ENCODE data around the gene PHACTR2.
A peak's percentile ranks its signal among the peaks of the same experiment; 100 is the strongest.

Gene PHACTR2

DNA sequence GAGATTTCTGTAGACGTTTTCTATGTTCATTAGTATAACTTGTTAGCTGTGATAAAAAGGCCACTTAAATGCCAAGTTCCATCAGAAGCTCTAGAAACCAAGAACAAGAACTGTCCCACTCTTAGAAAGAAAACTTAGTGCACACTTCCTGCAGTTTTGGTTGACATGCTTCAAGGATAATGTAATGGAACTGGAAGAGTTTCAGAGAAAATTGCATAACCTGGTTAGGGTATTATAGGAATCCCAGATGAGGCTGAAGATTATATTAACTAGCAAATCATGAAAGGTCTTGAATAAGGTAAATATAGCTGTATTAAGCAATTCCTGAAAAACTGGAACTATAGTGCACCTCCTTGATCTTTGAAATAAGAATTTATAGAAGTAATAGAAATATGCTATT is 1.8 kb upstream of the PHACTR2 start:
- DNase-seq (ENCODE audit: low spot score) (no peak), ATAC-seq (ENCODE audit: low read depth) (peak; percentile 29; the same call in 2 of the 3 replicates)
- TF ChIP-seq, protein P1, sequence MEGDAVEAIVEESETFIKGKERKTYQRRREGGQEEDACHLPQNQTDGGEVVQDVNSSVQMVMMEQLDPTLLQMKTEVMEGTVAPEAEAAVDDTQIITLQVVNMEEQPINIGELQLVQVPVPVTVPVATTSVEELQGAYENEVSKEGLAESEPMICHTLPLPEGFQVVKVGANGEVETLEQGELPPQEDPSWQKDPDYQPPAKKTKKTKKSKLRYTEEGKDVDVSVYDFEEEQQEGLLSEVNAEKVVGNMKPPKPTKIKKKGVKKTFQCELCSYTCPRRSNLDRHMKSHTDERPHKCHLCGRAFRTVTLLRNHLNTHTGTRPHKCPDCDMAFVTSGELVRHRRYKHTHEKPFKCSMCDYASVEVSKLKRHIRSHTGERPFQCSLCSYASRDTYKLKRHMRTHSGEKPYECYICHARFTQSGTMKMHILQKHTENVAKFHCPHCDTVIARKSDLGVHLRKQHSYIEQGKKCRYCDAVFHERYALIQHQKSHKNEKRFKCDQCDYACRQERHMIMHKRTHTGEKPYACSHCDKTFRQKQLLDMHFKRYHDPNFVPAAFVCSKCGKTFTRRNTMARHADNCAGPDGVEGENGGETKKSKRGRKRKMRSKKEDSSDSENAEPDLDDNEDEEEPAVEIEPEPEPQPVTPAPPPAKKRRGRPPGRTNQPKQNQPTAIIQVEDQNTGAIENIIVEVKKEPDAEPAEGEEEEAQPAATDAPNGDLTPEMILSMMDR (IDR thresholded peaks at IDR 0.05; ENCODE audit: poor library complexity, severe bottlenecking): no peak
- Histone ChIP-seq H3K4me1 (ENCODE audit: insufficient read depth, poor library complexity, severe bottlenecking) (peaks cover 64% of the 10 kb centered on the region), H3K36me3 (ENCODE audit: low read depth) (no peaks in the 10 kb centered on the region), H3K4me3 (ENCODE audit: severe bottlenecking) (no peak overlapping the region), H3K9me3 (ENCODE audit: severe bottlenecking) (no peaks in the 10 kb centered on the region), H3K27ac (ENCODE audit: poor library complexity, severe bottlenecking) (peak overlapping the region; percentile 96), H3K27me3 (ENCODE audit: insufficient read depth, poor library complexity, severe bottlenecking) (no peaks in the 10 kb centered on the region)

GRCh38 chr6:143676437-143677045 is 1.2 kb upstream of the PHACTR2 start:
- TF ChIP-seq, protein P1 (IDR thresholded peaks at IDR 0.05; ENCODE audit: poor library complexity, severe bottlenecking): no peak
- no peaks in the 10 kb centered on the region for H3K27me3 ChIP-seq (ENCODE audit: insufficient read depth, poor library complexity, severe bottlenecking)
- H3K4me3 ChIP-seq (ENCODE audit: severe bottlenecking): no peak overlapping the region
- H3K9me3 ChIP-seq (ENCODE audit: severe bottlenecking): no peaks in the 10 kb centered on the region
- no peak for DNase-seq (ENCODE audit: low spot score)
- no peak for ATAC-seq (ENCODE audit: low read depth)
- H3K27ac ChIP-seq (ENCODE audit: poor library complexity, severe bottlenecking): peak overlapping the region; percentile 96
- H3K36me3 ChIP-seq (ENCODE audit: low read depth): no peaks in the 10 kb centered on the region
- H3K4me1 ChIP-seq (ENCODE audit: insufficient read depth, poor library complexity, severe bottlenecking): peaks cover 70% of the 10 kb centered on the region

DNA sequence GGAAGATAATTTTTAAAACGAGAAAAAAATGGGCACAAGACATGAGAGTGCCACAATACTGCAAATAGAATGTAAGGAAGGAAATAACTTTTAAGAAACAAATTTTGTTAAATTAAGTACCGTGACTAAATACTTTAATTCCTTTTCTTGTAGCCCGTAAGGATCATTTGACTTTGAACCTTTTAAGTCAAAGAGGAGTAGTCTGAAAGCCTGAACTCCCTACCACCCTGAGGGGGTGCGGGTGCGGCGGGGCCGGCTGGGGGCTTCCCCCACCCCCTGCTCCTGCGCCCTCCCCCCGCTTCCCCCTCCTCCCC is 231 bp upstream of the PHACTR2 start:
- Histone ChIP-seq H3K27ac (ENCODE audit: poor library complexity, severe bottlenecking) (peak overlapping the region; percentile 96), H3K4me1 (ENCODE audit: insufficient read depth, poor library complexity, severe bottlenecking) (peaks cover 68% of the 10 kb centered on the region)

GRCh38 chr6:143679041-143679440 is 1.3 kb downstream of the PHACTR2 start:
- no peaks in the 10 kb centered on the region for H3K36me3 ChIP-seq (ENCODE audit: low read depth)
- H3K27ac ChIP-seq (ENCODE audit: poor library complexity, severe bottlenecking): peak overlapping the region; percentile 96
- H3K9me3 ChIP-seq (ENCODE audit: severe bottlenecking): peaks cover 5% of the 10 kb centered on the region
- DNase-seq (ENCODE audit: low spot score) (no peak), ATAC-seq (ENCODE audit: low read depth) (no peak)
- TF ChIP-seq, protein P1 (IDR thresholded peaks at IDR 0.05; ENCODE audit: poor library complexity, severe bottlenecking): no peak
- no peaks in the 10 kb centered on the region for H3K27me3 ChIP-seq (ENCODE audit: insufficient read depth, poor library complexity, severe bottlenecking)
- peaks cover 56% of the 10 kb centered on the region for H3K4me1 ChIP-seq (ENCODE audit: insufficient read depth, poor library complexity, severe bottlenecking)
- H3K4me3 ChIP-seq (ENCODE audit: severe bottlenecking): peak overlapping the region; percentile 61

More for the DNA sequence above, 231 bp upstream of the PHACTR2 start:
- peak overlapping the region; percentile 61 for H3K4me3 ChIP-seq (ENCODE audit: severe bottlenecking)
- H3K27me3 ChIP-seq (ENCODE audit: insufficient read depth, poor library complexity, severe bottlenecking): no peaks in the 10 kb centered on the region
- H3K9me3 ChIP-seq (ENCODE audit: severe bottlenecking): no peaks in the 10 kb centered on the region
- TF ChIP-seq, protein P1 (IDR thresholded peaks at IDR 0.05; ENCODE audit: poor library complexity, severe bottlenecking): no peak
- no peak for ATAC-seq (ENCODE audit: low read depth)
- no peaks in the 10 kb centered on the region for H3K36me3 ChIP-seq (ENCODE audit: low read depth)
- no peak for DNase-seq (ENCODE audit: low spot score)

DNA sequence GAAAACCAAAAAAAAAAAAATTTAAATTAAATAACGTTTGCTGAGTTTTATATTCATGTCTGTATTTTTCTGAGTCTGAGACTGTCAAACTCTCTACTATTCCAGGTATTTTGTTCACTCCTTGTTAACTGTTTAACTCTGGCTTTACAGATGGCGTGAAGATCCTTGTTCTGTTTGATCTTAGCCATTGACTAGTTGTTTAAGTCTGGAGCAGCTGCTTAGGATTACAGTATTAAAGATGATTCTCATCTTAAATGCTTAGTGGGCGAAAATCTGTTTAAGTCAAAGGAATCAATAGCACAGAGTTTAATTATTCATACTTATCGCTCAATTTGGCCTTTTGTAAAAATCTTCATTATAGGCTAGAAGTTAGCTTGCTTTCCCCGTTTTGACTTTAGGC is 2.4 kb downstream of the PHACTR2 start:
- no peaks in the 10 kb centered on the region for H3K36me3 ChIP-seq (ENCODE audit: low read depth)
- ATAC-seq (ENCODE audit: low read depth) (no peak), DNase-seq (ENCODE audit: low spot score) (no peak)
- no peak overlapping the region for H3K4me3 ChIP-seq (ENCODE audit: severe bottlenecking)
- TF ChIP-seq, protein P1 (IDR thresholded peaks at IDR 0.05; ENCODE audit: poor library complexity, severe bottlenecking): no peak
- H3K27ac ChIP-seq (ENCODE audit: poor library complexity, severe bottlenecking): peak overlapping the region; percentile 96
- peaks cover 45% of the 10 kb centered on the region for H3K4me1 ChIP-seq (ENCODE audit: insufficient read depth, poor library complexity, severe bottlenecking)
- H3K9me3 ChIP-seq (ENCODE audit: severe bottlenecking): peaks cover 5% of the 10 kb centered on the region
- H3K27me3 ChIP-seq (ENCODE audit: insufficient read depth, poor library complexity, severe bottlenecking): no peaks in the 10 kb centered on the region
